ENCODE measurements around the gene KMO. TPM values are rescaled to one million over a fixed set of nuclear protein-coding genes. Genes with fewer than 3 reads are reported as not detected.

Gene KMO
- total RNA-seq, 1 donor from 2014 or later: 19.0 TPM

GRCh38 chr1:241630899-241631298 is 98.7 kb downstream of the KMO start:
- H3K27ac ChIP-seq: no peak overlapping the region
- no peak overlapping the region for H3K4me3 ChIP-seq
- H3K36me3 ChIP-seq: peaks cover 3% of the 10 kb centered on the region
- no peaks in the 10 kb centered on the region for H3K9me3 ChIP-seq
- H3K4me1 ChIP-seq: no peaks in the 10 kb centered on the region
- intact Hi-C loops (cut with DNase I): no loop called here
- H3K27me3 ChIP-seq: no peaks in the 10 kb centered on the region
- no peak for ATAC-seq
- no peak for DNase-seq
- TF ChIP-seq CTCF (IDR thresholded peaks at IDR 0.05): no peak

DNA sequence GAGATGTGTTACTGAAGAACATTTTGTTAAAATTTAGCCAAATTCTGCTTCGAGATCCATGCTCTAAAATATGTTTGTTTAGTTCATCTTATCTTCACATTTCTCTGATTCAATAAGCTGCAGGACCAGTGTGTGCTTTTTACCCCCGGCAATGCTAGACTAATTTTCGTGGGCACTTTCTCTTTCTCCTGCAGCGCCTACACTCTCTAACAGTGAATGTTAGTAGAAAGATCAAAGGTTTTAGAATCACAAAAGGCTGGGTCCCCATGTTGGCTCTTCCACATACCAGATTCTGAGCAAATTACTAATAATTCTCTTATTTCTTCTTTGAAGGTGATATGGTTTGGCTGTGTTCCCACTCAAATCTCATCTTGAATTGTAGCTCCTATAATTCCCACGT is 99.5 kb downstream of the KMO start:
- DNase-seq (no peak), ATAC-seq (no peak)
- intact Hi-C loops (cut with DNase I): no loop called here
- Histone ChIP-seq H3K27me3 (no peaks in the 10 kb centered on the region), H3K36me3 (peaks cover 3% of the 10 kb centered on the region), H3K27ac (no peak overlapping the region), H3K4me1 (no peaks in the 10 kb centered on the region), H3K4me3 (no peak overlapping the region), H3K9me3 (no peaks in the 10 kb centered on the region)
- TF ChIP-seq CTCF (IDR thresholded peaks at IDR 0.05): no peak

- Histone ChIP-seq H3K27ac (no peak overlapping the region), H3K4me3 (no peak overlapping the region), H3K36me3 (peaks cover 3% of the 10 kb centered on the region), H3K9me3 (no peaks in the 10 kb centered on the region), H3K27me3 (no peaks in the 10 kb centered on the region), H3K4me1 (no peaks in the 10 kb centered on the region)
- DNase-seq: no peak
- ATAC-seq: no peak
- intact Hi-C loops (cut with DNase I): no loop called here
- no peak for TF ChIP-seq CTCF (IDR thresholded peaks at IDR 0.05)
These were observed 100.8 kb downstream of the KMO start for GRCh38 chr1:241632987-241633386.

- no peak for ATAC-seq
- peaks cover 14% of the 10 kb centered on the region for H3K4me1 ChIP-seq
- TF ChIP-seq CTCF (IDR thresholded peaks at IDR 0.05): no peak
These were observed 103.5 kb downstream of the KMO start for GRCh38 chr1:241635556-241636152.

DNA sequence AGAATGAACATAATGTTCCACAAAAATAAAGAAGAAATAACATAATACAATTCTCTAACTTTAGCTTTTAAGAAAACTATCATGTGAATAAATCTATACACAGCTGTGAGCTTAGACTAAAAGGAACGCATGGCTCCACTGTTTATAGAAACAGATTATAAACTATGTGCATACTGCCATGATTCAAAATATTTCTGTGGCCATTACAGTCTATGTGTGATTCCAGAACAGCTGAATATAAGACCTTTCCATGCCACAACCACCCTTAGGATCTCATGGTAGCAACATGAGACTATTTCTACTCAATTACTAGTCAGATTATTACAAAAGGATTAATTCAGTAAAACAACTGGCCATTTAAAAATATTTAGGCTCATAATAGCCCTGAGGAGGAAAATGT is 104.1 kb downstream of the KMO start:
- Histone ChIP-seq H3K4me1 (peaks cover 16% of the 10 kb centered on the region), H3K36me3 (peaks cover 3% of the 10 kb centered on the region), H3K27ac (no peak overlapping the region), H3K4me3 (no peak overlapping the region), H3K9me3 (no peaks in the 10 kb centered on the region), H3K27me3 (no peaks in the 10 kb centered on the region)
- TF ChIP-seq CTCF (IDR thresholded peaks at IDR 0.05): no peak
- intact Hi-C loops (cut with DNase I): no loop called here
- no peak for ATAC-seq
- DNase-seq: no peak

More at GRCh38 chr1:241635556-241636152, 103.5 kb downstream of the KMO start:
- Histone ChIP-seq H3K9me3 (no peaks in the 10 kb centered on the region), H3K27me3 (no peaks in the 10 kb centered on the region), H3K4me3 (no peak overlapping the region), H3K27ac (no peak overlapping the region), H3K36me3 (peaks cover 3% of the 10 kb centered on the region)
- DNase-seq: no peak
- intact Hi-C loops (cut with DNase I): no loop called here

Data from upper lobe of right lung (tissue), 1 donor.